HepG2 (cell line): ENCODE results near the gene HDAC10. TPM values are rescaled to one million over a fixed set of nuclear protein-coding genes. Genes with fewer than 3 reads are reported as not detected.

Experiments used
- MTF1 ChIP-seq: sonication (generic); formaldehyde crosslinking; IDR thresholded peaks from 2 replicates; pipeline ENCODE4 v1.5.0; 2020; ENCODE audit warnings: missing genetic modification reagents
- POLR2G ChIP-seq: fragments of 200-400 bp; formaldehyde crosslinking; IDR thresholded peaks from 2 replicates; pipeline ENCODE4 v1.6.1; 2018; ENCODE audit warnings: mild to moderate bottlenecking, low read depth, low read length, moderate library complexity
- ZNF225 ChIP-seq: sonication (generic); formaldehyde crosslinking; IDR thresholded peaks from 2 replicates; pipeline ENCODE4 v1.4.0; 2020; ENCODE audit warnings: mild to moderate bottlenecking, missing genetic modification reagents
- ZNF296 ChIP-seq: sonication (generic); formaldehyde crosslinking; conservative IDR thresholded peaks from 2 replicates; pipeline ENCODE4 v1.5.0; 2020; ENCODE audit warnings: mild to moderate bottlenecking, missing genetic modification reagents
- ZNF30 ChIP-seq: sonication (generic); formaldehyde crosslinking; IDR thresholded peaks from 2 replicates; pipeline ENCODE4 v1.5.0; 2020; ENCODE audit warnings: mild to moderate bottlenecking, missing genetic modification reagents
- ZNF570 ChIP-seq: sonication (generic); formaldehyde crosslinking; IDR thresholded peaks from 2 replicates; pipeline ENCODE4 v1.4.0; 2020; ENCODE audit warnings: mild to moderate bottlenecking, missing genetic modification reagents, borderline replicate concordance
- ZNF597 ChIP-seq: sonication (generic); formaldehyde crosslinking; IDR thresholded peaks from 2 replicates; pipeline ENCODE4 v1.5.0; 2020; ENCODE audit warnings: missing genetic modification reagents
- ZNF639 ChIP-seq: conservative IDR thresholded peaks from 2 replicates; pipeline ENCODE4 v1.6.1; 2018; ENCODE audit warnings: missing genetic modification reagents
- polyA plus RNA-seq, 8 experiments: library from polyadenylated mRNA; depleted of rRNA in 3 of 8; stranded (reverse) in 7 of 8; unstranded in 1 of 8; fragments of >200 nt; fragmentation: Illumina TruSeq in 4 of 8; extraction: Trizol in 4 of 8; gene quantifications; 2 replicates each; pipeline versions ENCODE4 v1.2.1 to v1.2.3, GENCODE V29; 2011 to 2016; ENCODE audit warnings: low read depth in 4 of 8, missing spikeins in 1 of 8, mixed read lengths in 1 of 8; ENCODE audit not compliant: insufficient read depth in 1 of 8
- total RNA-seq, 5 experiments: library from RNA; depleted of rRNA; stranded (reverse); fragments of >200 nt; fragmentation: Illumina TruSeq; extraction: Trizol; gene quantifications; 2 replicates each; pipeline ENCODE4 v1.2.3, GENCODE V29; 2016; ENCODE audit warnings: low read depth in 1 of 5
- TF ChIP-seq, protein P1 (sequence below): sonication (generic); formaldehyde crosslinking; IDR thresholded peaks from 2 replicates; pipeline ENCODE4 v1.4.0; 2020; ENCODE audit warnings: missing genetic modification reagents, low read depth, mild to moderate bottlenecking, borderline replicate concordance
- TF ChIP-seq, protein P2 (sequence below): sonication (generic); formaldehyde crosslinking; IDR thresholded peaks from 2 replicates; pipeline ENCODE4 v1.4.0; 2020; ENCODE audit warnings: missing genetic modification reagents
- TF ChIP-seq, protein P3 (sequence below), 2 experiments: fragments of 450-650 bp in 1 of 2; sonication (generic) in 1 of 2; formaldehyde crosslinking in 1 of 2; IDR thresholded peaks; 2 replicates each; pipeline versions ENCODE4 v1.6.1 to v1.8.0; 2016 to 2022; ENCODE audit warnings: antibody characterized with exemption in 1 of 2, mild to moderate bottlenecking in 1 of 2, missing genetic modification reagents in 1 of 2

HDAC10 gene
- total and polyA plus RNA-seq, 2 of the 13 experiments (the other 11 are each of a cell fraction or from before 2014, with no cell fraction given), result 13.9 to 14.9 TPM

- TF ChIP-seq ZNF296 (CRISPR knock-in tag), result no peak
- TF ChIP-seq, protein P1, sequence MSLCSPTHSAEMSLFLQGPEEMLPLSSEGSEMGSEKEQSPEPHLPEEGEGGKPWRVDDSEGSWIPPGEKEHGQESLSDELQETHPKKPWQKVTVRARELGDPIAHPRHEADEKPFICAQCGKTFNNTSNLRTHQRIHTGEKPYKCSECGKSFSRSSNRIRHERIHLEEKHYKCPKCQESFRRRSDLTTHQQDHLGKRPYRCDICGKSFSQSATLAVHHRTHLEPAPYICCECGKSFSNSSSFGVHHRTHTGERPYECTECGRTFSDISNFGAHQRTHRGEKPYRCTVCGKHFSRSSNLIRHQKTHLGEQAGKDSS, result peak; percentile 90
- TF ChIP-seq POLR2G, result peak; percentile 92
- TF ChIP-seq, protein P2, sequence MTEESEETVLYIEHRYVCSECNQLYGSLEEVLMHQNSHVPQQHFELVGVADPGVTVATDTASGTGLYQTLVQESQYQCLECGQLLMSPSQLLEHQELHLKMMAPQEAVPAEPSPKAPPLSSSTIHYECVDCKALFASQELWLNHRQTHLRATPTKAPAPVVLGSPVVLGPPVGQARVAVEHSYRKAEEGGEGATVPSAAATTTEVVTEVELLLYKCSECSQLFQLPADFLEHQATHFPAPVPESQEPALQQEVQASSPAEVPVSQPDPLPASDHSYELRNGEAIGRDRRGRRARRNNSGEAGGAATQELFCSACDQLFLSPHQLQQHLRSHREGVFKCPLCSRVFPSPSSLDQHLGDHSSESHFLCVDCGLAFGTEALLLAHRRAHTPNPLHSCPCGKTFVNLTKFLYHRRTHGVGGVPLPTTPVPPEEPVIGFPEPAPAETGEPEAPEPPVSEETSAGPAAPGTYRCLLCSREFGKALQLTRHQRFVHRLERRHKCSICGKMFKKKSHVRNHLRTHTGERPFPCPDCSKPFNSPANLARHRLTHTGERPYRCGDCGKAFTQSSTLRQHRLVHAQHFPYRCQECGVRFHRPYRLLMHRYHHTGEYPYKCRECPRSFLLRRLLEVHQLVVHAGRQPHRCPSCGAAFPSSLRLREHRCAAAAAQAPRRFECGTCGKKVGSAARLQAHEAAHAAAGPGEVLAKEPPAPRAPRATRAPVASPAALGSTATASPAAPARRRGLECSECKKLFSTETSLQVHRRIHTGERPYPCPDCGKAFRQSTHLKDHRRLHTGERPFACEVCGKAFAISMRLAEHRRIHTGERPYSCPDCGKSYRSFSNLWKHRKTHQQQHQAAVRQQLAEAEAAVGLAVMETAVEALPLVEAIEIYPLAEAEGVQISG (CRISPR knock-in tag), result peak; percentile 96
- peak; percentile 89 for TF ChIP-seq ZNF225 (CRISPR knock-in tag)
- TF ChIP-seq, protein P3, sequence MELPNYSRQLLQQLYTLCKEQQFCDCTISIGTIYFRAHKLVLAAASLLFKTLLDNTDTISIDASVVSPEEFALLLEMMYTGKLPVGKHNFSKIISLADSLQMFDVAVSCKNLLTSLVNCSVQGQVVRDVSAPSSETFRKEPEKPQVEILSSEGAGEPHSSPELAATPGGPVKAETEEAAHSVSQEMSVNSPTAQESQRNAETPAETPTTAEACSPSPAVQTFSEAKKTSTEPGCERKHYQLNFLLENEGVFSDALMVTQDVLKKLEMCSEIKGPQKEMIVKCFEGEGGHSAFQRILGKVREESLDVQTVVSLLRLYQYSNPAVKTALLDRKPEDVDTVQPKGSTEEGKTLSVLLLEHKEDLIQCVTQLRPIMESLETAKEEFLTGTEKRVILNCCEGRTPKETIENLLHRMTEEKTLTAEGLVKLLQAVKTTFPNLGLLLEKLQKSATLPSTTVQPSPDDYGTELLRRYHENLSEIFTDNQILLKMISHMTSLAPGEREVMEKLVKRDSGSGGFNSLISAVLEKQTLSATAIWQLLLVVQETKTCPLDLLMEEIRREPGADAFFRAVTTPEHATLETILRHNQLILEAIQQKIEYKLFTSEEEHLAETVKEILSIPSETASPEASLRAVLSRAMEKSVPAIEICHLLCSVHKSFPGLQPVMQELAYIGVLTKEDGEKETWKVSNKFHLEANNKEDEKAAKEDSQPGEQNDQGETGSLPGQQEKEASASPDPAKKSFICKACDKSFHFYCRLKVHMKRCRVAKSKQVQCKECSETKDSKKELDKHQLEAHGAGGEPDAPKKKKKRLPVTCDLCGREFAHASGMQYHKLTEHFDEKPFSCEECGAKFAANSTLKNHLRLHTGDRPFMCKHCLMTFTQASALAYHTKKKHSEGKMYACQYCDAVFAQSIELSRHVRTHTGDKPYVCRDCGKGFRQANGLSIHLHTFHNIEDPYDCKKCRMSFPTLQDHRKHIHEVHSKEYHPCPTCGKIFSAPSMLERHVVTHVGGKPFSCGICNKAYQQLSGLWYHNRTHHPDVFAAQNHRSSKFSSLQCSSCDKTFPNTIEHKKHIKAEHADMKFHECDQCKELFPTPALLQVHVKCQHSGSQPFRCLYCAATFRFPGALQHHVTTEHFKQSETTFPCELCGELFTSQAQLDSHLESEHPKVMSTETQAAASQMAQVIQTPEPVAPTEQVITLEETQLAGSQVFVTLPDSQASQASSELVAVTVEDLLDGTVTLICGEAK (IDR thresholded peaks at IDR 0.05), result peak; percentile 80
- TF ChIP-seq, protein P3 (CRISPR knock-in tag; IDR thresholded peaks at IDR 0.05), result no peak
- no peak for TF ChIP-seq ZNF30 (CRISPR knock-in tag)
- peak; percentile 65 for TF ChIP-seq ZNF639 (CRISPR knock-in tag)
- TF ChIP-seq ZNF570 (CRISPR knock-in tag), result 0 out of 2 replicates have a peak, but pooled peaks have one; percentile 50
- TF ChIP-seq MTF1 (CRISPR knock-in tag), result no peak
- no peak for TF ChIP-seq ZNF597
Observed at GRCh38 chr22:50244420-50245213, 6.4 kb downstream of the HDAC10 start, which contains the start of gene TUBGCP6 (continued).
